ENCODE data around the gene PLXNA4. TPM values are rescaled to one million over a fixed set of nuclear protein-coding genes. Genes with fewer than 3 reads are reported as not detected.

Gene PLXNA4
- total and polyA plus RNA-seq, 2 experiments from 2014 or later = 1.9 to 4.8 TPM

DNA sequence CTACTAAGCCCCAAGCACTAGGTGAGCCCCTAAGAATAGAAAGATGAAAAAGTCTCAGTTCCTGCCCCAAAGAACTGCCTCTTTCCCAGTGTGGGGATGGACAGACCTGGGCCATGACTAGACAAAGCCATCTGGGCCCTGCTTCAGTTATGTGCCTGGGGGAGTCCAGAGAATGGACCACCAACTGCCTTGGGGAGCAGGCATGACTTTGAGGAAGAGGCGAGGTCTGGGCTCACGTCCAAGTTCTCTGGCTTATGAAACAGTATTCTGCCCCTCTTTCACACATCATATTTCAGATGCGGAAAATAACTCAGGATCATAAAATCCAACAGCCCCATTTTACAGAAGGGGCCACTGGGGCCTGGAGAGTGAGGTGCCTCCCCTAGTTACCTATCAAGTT is 80.3 kb downstream of the PLXNA4 start:
- WGBS (ENCODE audit: low lambda C conversion rate, missing lambda C conversion rate) = 79% methylated on average over 3 of the region's 3 CpGs

DNA sequence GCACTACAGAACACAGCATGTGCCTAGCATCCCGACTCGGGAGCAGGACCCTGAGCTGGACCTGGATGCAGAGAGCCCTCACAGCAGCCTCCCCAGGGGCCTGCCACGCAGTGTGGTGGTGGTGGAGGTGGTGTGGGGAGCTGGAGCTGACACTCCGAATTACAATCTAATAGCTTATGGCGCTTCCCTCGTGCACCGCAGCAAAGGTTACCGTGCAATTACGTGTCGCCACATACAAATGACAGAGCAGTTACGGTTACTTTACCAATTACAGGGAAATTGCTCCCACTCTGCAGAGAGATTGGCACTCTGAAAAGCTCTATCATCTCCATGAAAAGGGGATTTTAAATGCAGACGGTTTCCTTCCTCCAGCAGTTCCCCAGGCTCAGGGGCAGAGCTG is 81.8 kb downstream of the PLXNA4 start:
- Histone ChIP-seq H4K20me1 (ENCODE audit: insufficient read depth, poor library complexity, severe bottlenecking) (no peaks in the 10 kb centered on the region), H3K9me3 (ENCODE audit: low read depth) (no peaks in the 10 kb centered on the region), H3K4me3 (no peak overlapping the region), H3K27ac (no peak overlapping the region), H3K9me2 (replicated peaks; ENCODE audit: insufficient read depth) (no peaks in the 10 kb centered on the region), H3K4me1 (ENCODE audit: insufficient read depth) (no peaks in the 10 kb centered on the region), H3K79me2 (no peaks in the 10 kb centered on the region), H3K4me2 (no peak overlapping the region), H3K27me3 (no peaks in the 10 kb centered on the region), H3K36me3 (replicated peaks; ENCODE audit: insufficient read depth, low read depth) (no peaks in the 10 kb centered on the region), H2AFZ (no peak overlapping the region)
- DNase-seq (ENCODE audit: low spot score) = no peak
- TF ChIP-seq EZH2phosphoT487 (IDR thresholded peaks at IDR 0.05; ENCODE audit: low read depth, severe bottlenecking, unreplicated experiment) (no peak), EZH2 (IDR thresholded peaks at IDR 0.05; ENCODE audit: borderline replicate concordance) (no peak)
- TF ChIP-seq, protein P1, sequence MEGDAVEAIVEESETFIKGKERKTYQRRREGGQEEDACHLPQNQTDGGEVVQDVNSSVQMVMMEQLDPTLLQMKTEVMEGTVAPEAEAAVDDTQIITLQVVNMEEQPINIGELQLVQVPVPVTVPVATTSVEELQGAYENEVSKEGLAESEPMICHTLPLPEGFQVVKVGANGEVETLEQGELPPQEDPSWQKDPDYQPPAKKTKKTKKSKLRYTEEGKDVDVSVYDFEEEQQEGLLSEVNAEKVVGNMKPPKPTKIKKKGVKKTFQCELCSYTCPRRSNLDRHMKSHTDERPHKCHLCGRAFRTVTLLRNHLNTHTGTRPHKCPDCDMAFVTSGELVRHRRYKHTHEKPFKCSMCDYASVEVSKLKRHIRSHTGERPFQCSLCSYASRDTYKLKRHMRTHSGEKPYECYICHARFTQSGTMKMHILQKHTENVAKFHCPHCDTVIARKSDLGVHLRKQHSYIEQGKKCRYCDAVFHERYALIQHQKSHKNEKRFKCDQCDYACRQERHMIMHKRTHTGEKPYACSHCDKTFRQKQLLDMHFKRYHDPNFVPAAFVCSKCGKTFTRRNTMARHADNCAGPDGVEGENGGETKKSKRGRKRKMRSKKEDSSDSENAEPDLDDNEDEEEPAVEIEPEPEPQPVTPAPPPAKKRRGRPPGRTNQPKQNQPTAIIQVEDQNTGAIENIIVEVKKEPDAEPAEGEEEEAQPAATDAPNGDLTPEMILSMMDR (IDR thresholded peaks at IDR 0.05; ENCODE audit: poor library complexity) = no peak
- WGBS (ENCODE audit: low lambda C conversion rate, missing lambda C conversion rate) = 92% methylated on average over 12 of the region's 12 CpGs

More for the DNA sequence above, 80.3 kb downstream of the PLXNA4 start:
- no peak for DNase-seq (ENCODE audit: low spot score)
- Histone ChIP-seq H3K4me1 (ENCODE audit: insufficient read depth) (no peaks in the 10 kb centered on the region), H3K9me3 (ENCODE audit: low read depth) (no peaks in the 10 kb centered on the region), H3K27ac (no peak overlapping the region), H3K27me3 (no peaks in the 10 kb centered on the region), H3K4me3 (no peak overlapping the region), H3K79me2 (no peaks in the 10 kb centered on the region), H3K36me3 (replicated peaks; ENCODE audit: insufficient read depth, low read depth) (no peaks in the 10 kb centered on the region), H2AFZ (no peak overlapping the region), H4K20me1 (ENCODE audit: insufficient read depth, poor library complexity, severe bottlenecking) (no peaks in the 10 kb centered on the region), H3K9me2 (replicated peaks; ENCODE audit: insufficient read depth) (no peaks in the 10 kb centered on the region), H3K4me2 (no peak overlapping the region)
- TF ChIP-seq EZH2 (IDR thresholded peaks at IDR 0.05; ENCODE audit: borderline replicate concordance) = no peak
- TF ChIP-seq, protein P1 (IDR thresholded peaks at IDR 0.05; ENCODE audit: poor library complexity) = no peak
- no peak for TF ChIP-seq EZH2phosphoT487 (IDR thresholded peaks at IDR 0.05; ENCODE audit: low read depth, severe bottlenecking, unreplicated experiment)

GRCh38 chr7:132492823-132493445 is 83.3 kb downstream of the PLXNA4 start:
- H3K4me3 ChIP-seq = no peak overlapping the region
- no peaks in the 10 kb centered on the region for H3K79me2 ChIP-seq
- no peaks in the 10 kb centered on the region for H3K27me3 ChIP-seq
- H4K20me1 ChIP-seq (ENCODE audit: insufficient read depth, poor library complexity, severe bottlenecking) = no peaks in the 10 kb centered on the region
- H3K9me3 ChIP-seq (ENCODE audit: low read depth) = no peaks in the 10 kb centered on the region
- no peak overlapping the region for H3K4me2 ChIP-seq
- 75% methylated on average over 1 of the region's 1 CpG for WGBS (ENCODE audit: low lambda C conversion rate, missing lambda C conversion rate)
- H3K36me3 ChIP-seq (replicated peaks; ENCODE audit: insufficient read depth, low read depth) = no peaks in the 10 kb centered on the region
- TF ChIP-seq EZH2phosphoT487 (IDR thresholded peaks at IDR 0.05; ENCODE audit: low read depth, severe bottlenecking, unreplicated experiment) (no peak), EZH2 (IDR thresholded peaks at IDR 0.05; ENCODE audit: borderline replicate concordance) (no peak)
- TF ChIP-seq, protein P1 (IDR thresholded peaks at IDR 0.05; ENCODE audit: poor library complexity) = no peak
- H2AFZ ChIP-seq = no peak overlapping the region
- no peak overlapping the region for H3K27ac ChIP-seq
- DNase-seq (ENCODE audit: low spot score) = no peak
- H3K9me2 ChIP-seq (replicated peaks; ENCODE audit: insufficient read depth) = no peaks in the 10 kb centered on the region
- no peaks in the 10 kb centered on the region for H3K4me1 ChIP-seq (ENCODE audit: insufficient read depth)

Data from hepatocyte (in vitro differentiated cells).